ENCODE results near the gene TEN1.

TEN1 gene

GRCh38 chr17:76005263-76006149 lies 26.5 kb downstream of the TEN1 start:
- peak; percentile 39 to 74 for DNase-seq (ENCODE audit: low read depth in 2 of 2, low spot score in 1 of 2)

GRCh38 chr17:76007131-76007849 lies 28.2 kb downstream of the TEN1 start:
- DNase-seq (ENCODE audit: low read depth in 2 of 2, low spot score in 1 of 2): no peak

- DNase-seq (ENCODE audit: low read depth in 2 of 2, low spot score in 1 of 2): no peak
These were observed 28.8 kb downstream of the TEN1 start for GRCh38 chr17:76007850-76008165.

GRCh38 chr17:76008208-76008607 lies 29.2 kb downstream of the TEN1 start:
- DNase-seq (ENCODE audit: low read depth in 2 of 2, low spot score in 1 of 2): no peak

- DNase-seq (ENCODE audit: low read depth in 2 of 2, low spot score in 1 of 2): no peak
These were observed 29.8 kb downstream of the TEN1 start for GRCh38 chr17:76008630-76009425.

- no peak for DNase-seq (ENCODE audit: low read depth in 2 of 2, low spot score in 1 of 2)
These were observed 30.4 kb downstream of the TEN1 start for GRCh38 chr17:76009447-76009846.

- DNase-seq (ENCODE audit: low read depth in 2 of 2, low spot score in 1 of 2): no peak
These were observed 31.1 kb downstream of the TEN1 start for GRCh38 chr17:76009969-76010661.

GRCh38 chr17:76011951-76012350 lies 32.9 kb downstream of the TEN1 start:
- no peak for DNase-seq (ENCODE audit: low read depth in 2 of 2, low spot score in 1 of 2)

GRCh38 chr17:76013377-76013932 lies 34.4 kb downstream of the TEN1 start:
- DNase-seq (ENCODE audit: low read depth in 2 of 2, low spot score in 1 of 2): no peak

GRCh38 chr17:76014100-76014924 lies 35.3 kb downstream of the TEN1 start:
- DNase-seq (ENCODE audit: low read depth in 2 of 2, low spot score in 1 of 2): peak; percentile 52 to 54

- no peak for DNase-seq (ENCODE audit: low read depth in 2 of 2, low spot score in 1 of 2)
These were observed 35.9 kb downstream of the TEN1 start for GRCh38 chr17:76014925-76015261.

GRCh38 chr17:76017481-76018339 lies 38.7 kb downstream of the TEN1 start:
- DNase-seq (ENCODE audit: low read depth in 2 of 2, low spot score in 1 of 2): no peak

- no peak for DNase-seq (ENCODE audit: low read depth in 2 of 2, low spot score in 1 of 2)
These were observed 39.3 kb downstream of the TEN1 start for GRCh38 chr17:76018340-76018680.

GRCh38 chr17:76018801-76019200 lies 39.8 kb downstream of the TEN1 start:
- no peak for DNase-seq (ENCODE audit: low read depth in 2 of 2, low spot score in 1 of 2)

GRCh38 chr17:76019833-76020467 lies 40.9 kb downstream of the TEN1 start:
- no peak for DNase-seq (ENCODE audit: low read depth in 2 of 2, low spot score in 1 of 2)

- no peak for DNase-seq (ENCODE audit: low read depth in 2 of 2, low spot score in 1 of 2)
These were observed 43.2 kb downstream of the TEN1 start for GRCh38 chr17:76022285-76022684.

GRCh38 chr17:76022973-76023899 lies 44.2 kb downstream of the TEN1 start:
- no peak for DNase-seq (ENCODE audit: low read depth in 2 of 2, low spot score in 1 of 2)

- no peak for DNase-seq (ENCODE audit: low read depth in 2 of 2, low spot score in 1 of 2)
These were observed 44.8 kb downstream of the TEN1 start for GRCh38 chr17:76023900-76024237.
